Measurements from ENCODE around the gene FPR2. TPM values are rescaled to one million over a fixed set of nuclear protein-coding genes. Genes with fewer than 3 reads are reported as not detected.
"Not testable (repeated sequence)": the region's sequence is repeated elsewhere in the genome, so short reads cannot be mapped to it uniquely, and the experiment has no call there.

The FPR2 gene
- total and polyA plus RNA-seq, 8 donors, result 0.48 to 2.9 (median 1.3) TPM; not detected in 2

DNA sequence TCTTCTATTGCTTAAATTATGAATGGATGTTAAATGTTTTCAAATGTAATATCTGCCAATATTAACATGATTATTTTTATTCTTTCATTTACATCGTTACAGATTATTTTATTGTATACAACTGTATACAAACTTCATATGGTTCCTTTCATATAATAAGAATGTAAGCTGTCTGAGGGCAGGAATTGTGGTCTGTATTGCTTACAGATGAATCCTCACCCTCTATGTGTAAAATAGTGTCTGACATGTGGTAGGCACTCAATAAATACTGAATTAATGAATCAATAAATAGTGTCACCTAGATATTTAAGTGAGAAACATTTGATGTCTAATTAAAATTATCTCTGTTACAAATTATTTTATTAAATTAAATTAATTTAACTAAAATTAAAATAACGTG is 41.8 kb downstream of the FPR2 start:
- peaks cover 0 to 6% (median 0%) of the 10 kb centered on the region in 4 donors for H3K9me3 ChIP-seq
- 69 to 78% (median 70%) methylated on average over 2 of the region's 2 CpGs for WGBS, 5 donors
- TF ChIP-seq EP300 (IDR thresholded peaks at IDR 0.05), result no peak
- TF ChIP-seq POLR2AphosphoS5 (IDR thresholded peaks at IDR 0.05), result no peak
- no peak for TF ChIP-seq POLR2A (IDR thresholded peaks at IDR 0.05)
- TF ChIP-seq, protein P1, sequence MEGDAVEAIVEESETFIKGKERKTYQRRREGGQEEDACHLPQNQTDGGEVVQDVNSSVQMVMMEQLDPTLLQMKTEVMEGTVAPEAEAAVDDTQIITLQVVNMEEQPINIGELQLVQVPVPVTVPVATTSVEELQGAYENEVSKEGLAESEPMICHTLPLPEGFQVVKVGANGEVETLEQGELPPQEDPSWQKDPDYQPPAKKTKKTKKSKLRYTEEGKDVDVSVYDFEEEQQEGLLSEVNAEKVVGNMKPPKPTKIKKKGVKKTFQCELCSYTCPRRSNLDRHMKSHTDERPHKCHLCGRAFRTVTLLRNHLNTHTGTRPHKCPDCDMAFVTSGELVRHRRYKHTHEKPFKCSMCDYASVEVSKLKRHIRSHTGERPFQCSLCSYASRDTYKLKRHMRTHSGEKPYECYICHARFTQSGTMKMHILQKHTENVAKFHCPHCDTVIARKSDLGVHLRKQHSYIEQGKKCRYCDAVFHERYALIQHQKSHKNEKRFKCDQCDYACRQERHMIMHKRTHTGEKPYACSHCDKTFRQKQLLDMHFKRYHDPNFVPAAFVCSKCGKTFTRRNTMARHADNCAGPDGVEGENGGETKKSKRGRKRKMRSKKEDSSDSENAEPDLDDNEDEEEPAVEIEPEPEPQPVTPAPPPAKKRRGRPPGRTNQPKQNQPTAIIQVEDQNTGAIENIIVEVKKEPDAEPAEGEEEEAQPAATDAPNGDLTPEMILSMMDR (IDR thresholded peaks at IDR 0.05), result no peak
- intact Hi-C loops (cut with DNase I; ENCODE audit: low total_unique reads), result no loop called here
- H3K27ac ChIP-seq, result no peak overlapping the region
- no peaks in the 10 kb centered on the region for H3K27me3 ChIP-seq
- H3K4me1 ChIP-seq, result peaks cover 0 to 16% (median 3%) of the 10 kb centered on the region in 4 donors
- H3K4me3 ChIP-seq, result no peak overlapping the region
- no peaks in the 10 kb centered on the region for H3K36me3 ChIP-seq
- DNase-seq, result no peak

GRCh38 chr19:51803519-51803918 is 42.5 kb downstream of the FPR2 start:
- no peak for TF ChIP-seq POLR2A (IDR thresholded peaks at IDR 0.05)
- no peak for TF ChIP-seq POLR2AphosphoS5 (IDR thresholded peaks at IDR 0.05)
- TF ChIP-seq, protein P1 (IDR thresholded peaks at IDR 0.05), result no peak
- no peak for TF ChIP-seq EP300 (IDR thresholded peaks at IDR 0.05)
- H3K27ac ChIP-seq, result peak overlapping the region in 1 of 5 donors; percentile 13
- no peaks in the 10 kb centered on the region for H3K27me3 ChIP-seq
- peaks cover 0 to 6% (median 0%) of the 10 kb centered on the region in 4 donors for H3K9me3 ChIP-seq
- H3K36me3 ChIP-seq, result no peaks in the 10 kb centered on the region
- H3K4me1 ChIP-seq, result peaks cover 0 to 15% (median 3%) of the 10 kb centered on the region in 4 donors
- DNase-seq, result no peak
- WGBS, 5 donors, result 73 to 83% (median 82%) methylated on average over 4 of the region's 4 CpGs
- intact Hi-C loops (cut with DNase I; ENCODE audit: low total_unique reads), result no loop called here
- H3K4me3 ChIP-seq, result no peak overlapping the region

DNA sequence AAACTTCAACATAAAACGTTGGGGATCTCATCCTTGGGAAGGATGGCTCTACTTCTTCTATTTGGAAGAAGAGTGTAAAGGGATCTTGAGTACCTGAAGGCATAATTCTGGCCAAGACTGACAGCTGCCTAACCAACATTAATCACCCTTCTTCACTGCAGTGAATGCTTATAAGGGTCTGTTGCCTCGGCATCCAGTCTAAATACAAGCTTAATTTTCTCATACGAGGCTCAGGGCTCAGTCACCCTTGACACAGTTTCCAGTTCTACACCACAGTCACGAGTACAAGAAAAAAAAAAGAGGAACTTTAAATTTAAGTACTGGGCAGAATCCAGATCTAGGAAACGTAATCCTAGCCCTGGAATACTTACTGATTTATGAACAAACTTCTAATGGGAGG is 43.0 kb downstream of the FPR2 start:
- no peaks in the 10 kb centered on the region for H3K36me3 ChIP-seq
- H3K27me3 ChIP-seq, result no peaks in the 10 kb centered on the region
- H3K9me3 ChIP-seq, result peaks cover 0 to 6% (median 0%) of the 10 kb centered on the region in 4 donors
- intact Hi-C loops (cut with DNase I; ENCODE audit: low total_unique reads), result no loop called here
- peak in 1 of 2 donors; percentile 12 for DNase-seq
- peaks cover 0 to 11% (median 3%) of the 10 kb centered on the region in 4 donors for H3K4me1 ChIP-seq
- H3K27ac ChIP-seq, result peak overlapping the region in 1 of 5 donors; percentile 13
- 22 to 51% (median 44%) methylated on average over 5 of the region's 5 CpGs for WGBS, 5 donors
- TF ChIP-seq POLR2A (IDR thresholded peaks at IDR 0.05), result no peak
- no peak for TF ChIP-seq POLR2AphosphoS5 (IDR thresholded peaks at IDR 0.05)
- no peak for TF ChIP-seq EP300 (IDR thresholded peaks at IDR 0.05)
- TF ChIP-seq, protein P1 (IDR thresholded peaks at IDR 0.05), result no peak
- H3K4me3 ChIP-seq, result no peak overlapping the region

- DNase-seq; H3K4me3 ChIP-seq; H3K4me1 ChIP-seq; H3K9me3 ChIP-seq; intact Hi-C loops (cut with DNase I; ENCODE audit: low total_unique reads); H3K27me3 ChIP-seq; H3K36me3 ChIP-seq: not testable (repeated sequence)
- 47 to 59% (median 50%) methylated on average over 9 of the region's 9 CpGs for WGBS, 5 donors
- peak overlapping the region in 1 of 5 donors; percentile 32 for H3K27ac ChIP-seq
These were observed 43.8 kb downstream of the FPR2 start for GRCh38 chr19:51804789-51805188.

GRCh38 chr19:51805396-51805795 is 44.4 kb downstream of the FPR2 start:
- H3K4me1 ChIP-seq; H3K27me3 ChIP-seq; intact Hi-C loops (cut with DNase I; ENCODE audit: low total_unique reads); H3K36me3 ChIP-seq; H3K9me3 ChIP-seq; H3K27ac ChIP-seq; H3K4me3 ChIP-seq; DNase-seq: not testable (repeated sequence)
- WGBS, 5 donors, result 88 to 92% (median 91%) methylated on average over 8 of the region's 8 CpGs

- H3K36me3 ChIP-seq; H3K27ac ChIP-seq; intact Hi-C loops (cut with DNase I; ENCODE audit: low total_unique reads); H3K4me3 ChIP-seq; DNase-seq; H3K27me3 ChIP-seq; H3K4me1 ChIP-seq: not testable (repeated sequence)
- peaks cover 0 to 11% (median 1%) of the 10 kb centered on the region in 4 donors for H3K9me3 ChIP-seq
- 85 to 98% (median 89%) methylated on average over 5 of the region's 5 CpGs for WGBS, 5 donors
These were observed 45.6 kb downstream of the FPR2 start for GRCh38 chr19:51806571-51806970.

All from stomach (tissue), 9 donors.